OCI-LY7 (cell line): Measurements from ENCODE around the gene SDK2.

Experiments used
- CTCF ChIP-seq: fragments of 200-600 bp; sonication (generic); conservative IDR thresholded peaks from 2 replicates; pipeline ENCODE4 v1.5.1; 2014; ENCODE audit warnings: mild to moderate bottlenecking, antibody characterized with exemption, low read length, moderate library complexity, mixed read lengths
- EZH2phosphoT487 ChIP-seq: fragments of 200-600 bp; sonication (generic); IDR thresholded peaks from 2 replicates; pipeline ENCODE4 v1.6.1; 2018; ENCODE audit warnings: low read depth, borderline replicate concordance, mild to moderate bottlenecking, mixed run types, antibody characterized with exemption, low read length, moderate library complexity, mixed read lengths

- TF ChIP-seq CTCF (no peak), EZH2phosphoT487 (no peak)
These were observed 284.2 kb downstream of the SDK2 start for GRCh38 chr17:73359987-73360410.
